Left lobe of liver (tissue), 2 donors: ENCODE data around the gene NOL6. TPM values are rescaled to one million over a fixed set of nuclear protein-coding genes. Genes with fewer than 3 reads are reported as not detected.
"Not testable (repeated sequence)": the region's sequence is repeated elsewhere in the genome, so short reads cannot be mapped to it uniquely, and the experiment has no call there.

Experiments used
- ATAC-seq: fragments of 200-7000 bp; cut with Tn5 transposase; one replicate; pipeline ENCODE4 v1.9.1; 2020; ENCODE audit warnings: mild to moderate bottlenecking, moderate library complexity
- DNase-seq: peaks from one replicate; pipeline ENCODE4 v3.0.0-alpha.2; 2020; ENCODE audit warnings: low spot score
- total RNA-seq: library from RNA; stranded (reverse); gene quantifications from one replicate; pipeline ENCODE4 v1.2.1, GENCODE V29; 2021
- donor health status: DM: no; HTN: no; CAD: no; lungs with moderate emphysema.
- donor health status: DM: no; HTN: yes; CAD: no.

The NOL6 gene
- total RNA-seq, 1 donor from 2014 or later, result 15.3 TPM

DNA sequence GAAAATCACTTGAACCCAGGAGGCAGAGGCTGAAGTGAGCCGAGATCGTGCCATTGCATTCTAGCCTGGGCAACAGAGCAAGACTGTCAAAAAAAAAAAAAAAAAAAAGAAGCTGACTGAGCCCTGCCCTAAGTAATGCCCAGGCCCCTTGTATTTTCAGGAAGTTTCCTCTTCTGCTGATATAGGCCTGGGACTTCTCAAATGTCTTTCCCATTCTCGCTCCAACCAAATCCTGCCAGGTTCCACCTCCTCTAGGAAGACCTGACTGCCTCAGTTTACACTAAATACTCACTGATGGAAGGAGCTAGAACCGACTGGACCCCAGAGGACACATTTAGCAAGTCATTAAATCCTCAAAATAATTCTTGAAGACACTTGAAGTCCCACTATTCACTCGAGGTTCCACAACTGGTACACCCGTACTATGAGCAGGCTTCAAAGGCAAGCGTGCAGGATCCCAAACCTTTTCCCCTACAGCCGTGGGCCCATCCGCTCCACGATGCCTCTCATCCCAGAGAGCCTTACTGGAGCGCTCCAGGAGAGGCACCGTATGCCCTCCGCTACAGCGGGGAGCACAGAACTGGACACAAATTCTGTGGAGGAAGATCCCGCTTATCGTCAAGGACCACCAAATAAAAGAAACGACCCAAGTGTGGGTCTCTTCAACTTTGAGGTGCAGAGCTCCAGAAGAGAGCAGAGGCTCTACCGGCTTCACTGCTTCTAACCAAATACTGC lies 676 bp downstream of the NOL6 start:
- no peak for ATAC-seq
- DNase-seq, result peak; percentile 39

DNA sequence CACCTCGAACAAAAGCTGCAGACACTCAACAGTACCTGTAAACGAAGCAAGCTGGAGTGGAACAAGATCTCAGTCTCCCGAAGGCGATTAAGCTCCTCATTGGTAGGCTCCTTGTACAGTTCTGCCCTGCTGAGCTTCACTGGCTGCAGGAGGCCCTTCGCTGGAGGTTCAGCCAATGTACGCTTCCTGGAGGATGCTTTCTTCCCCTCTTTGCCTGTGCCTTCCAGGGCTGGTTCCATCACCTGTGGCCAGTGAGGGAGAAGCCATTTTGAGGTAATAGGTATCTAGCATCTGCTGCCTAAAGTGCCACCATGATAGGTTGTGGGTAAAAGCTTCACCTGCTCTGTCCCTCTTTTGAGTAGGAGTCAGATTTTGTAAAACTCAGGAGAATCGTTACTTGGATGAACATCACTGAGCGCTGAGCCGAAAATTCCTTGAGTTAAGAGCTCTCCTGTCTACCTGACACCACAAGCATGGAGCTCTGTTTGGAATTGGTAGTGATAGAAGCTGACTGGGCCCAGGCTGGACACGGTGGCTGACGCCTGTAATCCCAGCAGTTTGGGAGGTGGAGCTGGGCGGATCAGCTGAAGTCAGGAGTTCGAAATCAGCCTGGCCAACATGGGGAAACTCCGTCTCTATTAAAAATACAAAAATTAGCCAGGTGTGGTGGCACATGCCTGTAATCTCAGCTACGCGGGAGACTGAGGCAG lies 1.4 kb downstream of the NOL6 start:
- ATAC-seq (no peak), DNase-seq (peak; percentile 30)

DNA sequence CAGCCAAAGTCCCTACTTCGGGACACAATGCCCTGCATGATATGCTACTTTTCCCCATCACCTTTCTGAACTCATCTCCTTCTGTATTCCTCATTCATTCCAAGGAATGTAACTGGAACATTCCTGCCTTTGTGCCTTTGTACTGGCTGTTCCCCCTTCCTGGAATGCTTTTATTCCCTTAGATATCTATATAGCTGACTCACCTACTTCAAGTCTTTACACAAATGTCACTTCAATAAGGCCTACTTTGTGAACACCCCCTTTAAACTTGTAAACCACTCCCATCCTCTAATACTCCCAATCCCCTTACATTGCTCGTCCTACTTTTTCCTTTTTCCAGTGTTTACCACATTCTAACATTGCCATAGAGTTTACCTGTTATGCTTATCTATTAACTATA lies 2.4 kb downstream of the NOL6 start:
- no peak for ATAC-seq
- no peak for DNase-seq

DNA sequence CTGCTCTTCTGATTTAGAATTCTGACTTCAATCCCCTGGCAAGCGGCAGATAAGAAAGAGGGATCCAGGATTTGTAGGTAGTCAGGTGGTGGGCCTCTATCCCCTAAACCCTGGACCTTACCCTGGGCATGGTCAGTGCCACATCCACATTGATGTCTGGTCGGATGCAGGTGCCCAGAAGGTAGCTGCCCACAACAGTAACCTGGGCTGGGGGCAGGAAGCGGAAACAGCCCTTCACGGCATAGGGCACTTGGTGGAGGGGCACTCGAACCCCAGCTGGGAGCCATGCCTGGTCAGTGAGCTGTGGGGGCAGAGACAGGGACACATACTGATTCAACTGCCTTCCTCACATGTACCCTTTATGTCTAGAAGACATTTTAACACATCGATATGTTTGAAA lies 3.8 kb downstream of the NOL6 start:
- ATAC-seq, result no peak
- DNase-seq, result no peak

DNA sequence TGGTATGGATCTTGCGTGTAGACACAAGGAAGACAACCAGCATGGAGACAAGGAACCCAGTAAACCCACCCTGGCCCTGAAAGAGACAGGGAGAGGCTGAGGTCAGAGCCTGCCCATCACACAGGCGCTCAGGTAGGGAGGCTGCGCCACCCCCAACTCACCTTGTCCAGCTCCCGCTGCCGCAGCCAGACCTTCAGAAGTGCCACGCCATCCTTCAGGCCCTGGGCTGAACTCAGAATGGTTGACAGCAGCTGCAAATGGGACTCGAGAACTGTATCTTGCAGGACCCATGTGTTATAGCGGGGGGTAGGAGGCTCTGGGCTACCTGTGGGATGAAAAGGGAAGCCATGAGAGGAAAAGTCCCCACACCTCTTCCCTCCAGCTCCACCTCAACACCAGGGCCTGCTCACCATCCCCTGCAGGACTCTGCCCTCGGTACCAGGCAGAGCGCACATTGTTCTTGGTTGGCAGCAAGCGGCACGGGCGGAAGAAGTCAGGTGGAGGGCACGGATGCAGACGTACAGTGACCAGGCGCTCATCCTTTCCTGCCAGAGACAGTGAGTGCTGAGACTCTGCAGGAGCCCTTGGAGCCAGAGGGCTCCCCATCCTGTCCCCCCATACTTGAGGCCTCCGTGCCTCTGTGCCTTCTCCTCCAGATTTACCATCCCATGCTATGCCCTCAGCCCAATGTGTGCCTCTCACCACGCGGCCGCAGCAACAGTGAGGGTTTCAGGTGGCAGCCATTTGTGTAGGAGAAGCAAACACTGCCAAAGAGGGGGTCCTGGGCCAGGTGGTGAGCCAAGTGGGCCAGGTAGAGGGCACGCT lies 4.7 kb downstream of the NOL6 start:
- ATAC-seq (no peak), DNase-seq (no peak)

DNA sequence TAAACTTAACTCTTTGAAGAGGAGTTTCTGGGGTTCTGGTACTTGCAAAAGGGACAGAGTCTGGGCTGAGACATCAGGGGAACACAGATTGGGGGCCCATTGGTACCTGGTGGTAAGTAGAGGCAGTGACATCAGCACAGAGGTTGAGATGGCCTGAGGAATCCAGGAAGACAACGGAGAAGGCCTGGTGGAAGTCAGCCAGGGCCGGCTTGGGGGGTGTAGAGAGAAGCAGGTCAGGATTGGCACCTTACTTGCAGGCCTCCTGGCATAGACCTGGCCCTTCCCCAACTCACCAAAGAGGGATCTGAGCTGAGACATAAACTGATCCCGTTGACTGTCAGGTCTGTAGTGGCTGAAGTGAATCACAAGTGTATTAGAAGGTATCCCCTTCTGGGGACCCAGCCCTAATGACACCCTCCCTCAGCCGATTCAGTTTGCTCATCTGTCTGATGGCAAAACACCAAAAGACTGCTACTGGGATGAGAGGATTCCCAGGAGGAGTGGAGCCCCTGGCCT lies 5.5 kb downstream of the NOL6 start:
- ATAC-seq (no peak), DNase-seq (no peak)

DNA sequence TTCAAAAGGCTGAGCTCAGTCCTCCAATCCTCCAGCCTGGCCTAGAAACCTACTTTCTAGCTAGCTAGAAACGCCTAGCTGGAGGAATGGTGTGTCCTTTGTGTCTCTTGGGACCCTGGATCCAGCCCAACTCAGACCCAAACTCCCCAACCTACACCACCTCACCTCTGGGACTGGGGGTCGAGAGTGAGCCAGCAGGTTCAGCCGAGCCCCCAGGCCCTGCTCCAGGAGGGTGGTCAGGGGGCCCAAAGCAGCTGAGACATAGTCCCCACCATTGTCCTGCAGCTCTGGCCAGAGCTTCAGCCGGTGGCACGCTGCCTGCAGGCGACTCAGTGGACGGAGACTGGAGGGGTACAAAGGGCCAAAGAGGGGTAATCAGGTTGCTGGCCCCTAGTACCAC lies 6.2 kb downstream of the NOL6 start:
- ATAC-seq (peak; percentile 16), DNase-seq (no peak)

DNA sequence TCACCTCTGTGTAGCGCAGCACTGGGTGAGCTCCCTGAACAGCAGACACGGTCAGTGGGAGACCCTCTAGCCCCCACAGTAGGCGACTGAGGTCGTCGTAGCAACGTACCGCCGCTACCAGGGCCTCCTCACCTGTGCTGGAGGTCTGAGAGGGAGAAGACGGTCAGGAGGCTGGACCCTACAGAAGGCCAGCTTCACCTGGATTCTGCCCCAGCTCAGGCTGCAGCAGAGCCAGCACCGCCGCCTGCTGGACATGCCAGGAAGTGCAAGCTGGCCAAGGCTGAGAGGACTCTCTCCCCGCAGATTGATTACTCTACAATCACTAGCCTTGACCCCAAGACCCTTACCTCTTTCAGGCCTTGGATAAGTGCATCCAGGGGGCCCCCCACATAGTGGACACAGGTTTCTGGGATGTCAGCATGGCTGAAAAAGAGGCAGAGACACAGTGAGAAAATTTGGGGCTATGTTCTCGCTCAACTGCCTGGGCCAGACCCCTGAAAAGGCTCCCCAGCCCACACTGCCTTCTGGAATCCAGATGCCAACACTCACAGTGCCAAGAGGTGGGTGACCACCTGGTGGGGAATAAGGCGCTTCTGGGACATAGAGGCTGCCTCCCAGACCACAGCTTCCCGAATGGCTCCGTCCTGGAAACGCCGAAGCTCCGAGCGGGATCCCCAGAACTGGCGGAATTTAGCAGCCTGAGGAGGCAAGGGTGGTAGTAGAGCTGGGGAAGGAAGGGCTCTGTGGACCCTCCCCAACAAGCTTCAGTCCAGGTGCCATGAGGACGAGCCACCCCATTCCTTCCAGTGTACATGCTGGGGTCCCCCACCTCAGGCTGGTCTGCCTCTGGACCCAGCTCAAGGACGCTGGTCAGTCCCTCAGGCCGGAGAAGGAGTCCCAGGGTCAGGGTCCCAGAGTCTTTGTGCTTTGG lies 6.9 kb downstream of the NOL6 start:
- DNase-seq (peak; percentile 73), ATAC-seq (peak; percentile 91)

DNA sequence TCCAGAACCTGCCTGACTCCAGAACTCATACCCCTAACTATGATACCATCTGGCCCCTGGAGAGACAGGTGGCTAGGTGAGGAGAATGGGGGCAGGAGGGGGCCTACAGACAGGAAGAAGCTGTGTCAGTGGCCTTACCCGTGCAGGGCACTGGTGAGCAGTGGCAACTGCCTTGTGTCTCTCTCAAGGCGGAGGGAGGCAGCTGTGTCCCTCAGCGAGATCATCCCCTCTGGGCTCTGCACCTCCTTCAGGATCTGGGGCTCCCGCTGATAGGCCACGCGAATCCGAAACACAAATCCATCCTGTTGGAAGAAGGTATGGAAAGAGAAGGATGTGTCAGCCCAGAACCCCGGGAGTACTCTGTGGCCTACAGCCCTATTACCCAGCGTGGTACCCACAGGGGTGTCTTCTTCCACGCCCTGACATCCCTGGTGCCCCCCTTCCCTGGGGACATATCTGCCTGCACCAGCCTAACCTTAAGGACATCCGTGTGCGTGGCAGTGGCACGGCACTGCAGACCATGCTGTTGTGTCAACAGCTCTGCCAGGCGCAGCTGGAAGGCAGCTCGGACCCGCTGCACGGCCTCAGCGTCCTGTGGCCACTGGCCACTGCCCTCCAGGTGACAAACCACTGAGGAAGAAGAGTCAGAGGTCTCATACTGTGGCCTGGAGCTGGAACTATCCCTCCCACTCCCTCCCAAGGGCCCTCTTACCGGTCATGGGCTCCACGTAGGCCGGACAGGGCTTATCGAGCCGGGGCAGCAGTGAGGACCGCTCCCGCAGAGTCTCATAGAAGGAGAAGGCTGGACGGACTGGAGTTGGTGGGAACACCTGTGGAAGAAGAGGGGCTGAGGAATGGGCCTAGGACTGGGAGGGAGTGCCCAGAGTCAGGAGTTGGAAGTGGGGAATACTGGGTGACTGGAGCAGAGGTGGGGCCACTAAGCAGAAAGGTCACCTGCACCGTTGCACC lies 7.8 kb downstream of the NOL6 start:
- DNase-seq (no peak), ATAC-seq (no peak)

DNA sequence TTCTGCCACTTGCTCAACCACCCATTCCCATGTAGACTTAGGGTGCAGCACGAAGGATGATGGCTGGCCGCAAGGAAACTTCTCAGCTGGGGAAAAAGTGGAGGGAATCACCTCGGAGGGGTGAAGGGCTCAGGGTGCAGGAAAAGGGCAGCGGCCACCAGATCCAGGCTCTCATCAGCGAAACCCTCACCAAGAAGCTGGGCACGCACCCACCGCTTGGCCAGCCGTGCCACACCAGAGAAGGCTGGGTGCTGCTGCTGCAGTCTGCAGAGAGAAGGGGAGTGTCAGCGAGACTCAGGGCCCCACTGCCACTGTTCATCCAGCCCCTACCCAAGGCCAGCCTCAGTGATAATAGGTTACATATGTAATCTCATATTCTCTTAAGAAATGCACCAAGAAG lies 8.6 kb downstream of the NOL6 start:
- no peak for DNase-seq
- no peak for ATAC-seq

DNA sequence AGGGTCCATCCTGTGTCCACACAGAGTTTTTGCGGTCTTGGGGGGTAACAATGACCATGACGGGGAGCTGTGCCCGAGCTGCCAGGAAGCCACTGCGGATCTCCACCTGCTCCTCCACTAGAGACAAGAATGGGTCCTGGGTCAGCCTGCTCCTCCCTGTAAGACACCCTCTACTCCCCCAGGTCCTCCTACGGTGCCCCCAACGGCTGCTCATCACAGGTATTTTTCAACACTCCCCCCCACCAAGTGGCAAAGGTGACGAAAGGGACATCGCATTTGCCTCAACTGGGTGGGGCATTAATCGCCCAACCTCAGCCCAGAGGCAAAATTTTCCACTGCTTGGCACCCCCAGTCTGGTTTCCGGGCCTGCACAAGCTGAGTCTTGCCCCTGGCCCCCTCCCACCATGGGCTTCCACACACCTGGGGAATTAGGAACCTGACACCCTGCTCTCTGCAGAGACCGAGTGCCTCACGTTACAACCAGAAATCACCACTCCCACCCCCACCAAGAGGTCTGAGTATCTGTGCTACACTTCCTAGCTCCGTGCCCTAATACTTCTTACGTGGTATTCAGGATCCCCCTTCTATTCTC lies 9.6 kb downstream of the NOL6 start:
- DNase-seq (no peak), ATAC-seq (no peak)

DNA sequence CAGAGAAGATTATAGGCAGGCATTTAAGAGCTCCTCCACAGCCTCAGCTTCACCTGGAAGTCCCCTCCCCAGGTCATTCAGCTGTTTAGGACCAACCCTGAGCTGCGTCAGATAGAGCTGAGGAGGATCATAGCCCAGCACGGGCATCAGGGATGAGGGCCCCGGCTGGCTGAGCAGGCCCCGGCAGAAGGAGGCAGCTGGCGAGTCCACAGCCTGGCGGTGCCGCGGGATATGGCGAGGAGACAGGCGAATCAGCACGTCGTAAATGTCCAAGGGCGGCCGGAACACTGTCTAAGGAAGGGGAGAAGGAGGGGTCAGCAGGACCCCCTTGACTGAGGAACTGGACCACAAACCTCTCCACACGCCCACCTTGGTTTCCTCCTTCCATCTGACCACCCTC lies 10.6 kb downstream of the NOL6 start:
- ATAC-seq, result no peak
- DNase-seq, result no peak

DNA sequence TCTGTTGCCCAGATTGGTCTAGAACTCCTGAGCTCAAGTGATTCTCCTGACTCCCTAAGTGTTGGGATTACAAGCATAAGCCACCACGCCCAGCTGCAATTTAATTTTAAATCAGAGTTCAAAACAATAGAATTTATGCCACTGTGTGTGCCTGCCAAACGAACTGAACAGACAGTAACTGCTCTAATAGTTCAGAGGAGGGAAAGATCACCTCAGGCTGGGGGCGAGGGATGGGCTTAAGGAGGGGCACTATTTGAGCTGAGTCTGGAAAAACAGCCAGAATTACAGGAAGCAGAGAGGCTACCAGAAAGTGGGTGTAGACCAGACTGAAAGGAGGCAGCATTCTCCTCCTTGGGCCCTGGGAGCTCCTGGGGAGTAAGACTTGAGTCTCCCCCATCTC lies 12.2 kb downstream of the NOL6 start:
- ATAC-seq, result no peak
- DNase-seq, result no peak

DNA sequence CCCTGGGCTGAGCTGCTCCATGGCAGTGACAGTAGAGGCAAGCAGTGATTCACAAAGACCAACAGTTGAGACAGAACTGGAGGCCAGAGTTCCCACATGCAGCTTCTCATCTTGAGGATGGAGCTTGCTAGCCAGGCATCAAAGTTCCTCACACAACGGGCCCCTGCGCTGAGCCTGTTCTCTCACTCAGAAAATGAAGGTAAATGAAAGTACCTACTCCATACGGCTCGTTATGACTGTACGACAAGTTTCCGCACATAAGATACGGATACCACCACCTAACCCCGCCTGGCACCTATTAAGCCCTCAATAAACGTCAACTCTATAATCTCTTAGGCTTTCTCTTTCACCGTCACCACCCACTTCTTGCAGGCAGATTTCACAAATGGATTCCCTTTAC lies 12.9 kb downstream of the NOL6 start:
- ATAC-seq (no peak), DNase-seq (no peak)

DNA sequence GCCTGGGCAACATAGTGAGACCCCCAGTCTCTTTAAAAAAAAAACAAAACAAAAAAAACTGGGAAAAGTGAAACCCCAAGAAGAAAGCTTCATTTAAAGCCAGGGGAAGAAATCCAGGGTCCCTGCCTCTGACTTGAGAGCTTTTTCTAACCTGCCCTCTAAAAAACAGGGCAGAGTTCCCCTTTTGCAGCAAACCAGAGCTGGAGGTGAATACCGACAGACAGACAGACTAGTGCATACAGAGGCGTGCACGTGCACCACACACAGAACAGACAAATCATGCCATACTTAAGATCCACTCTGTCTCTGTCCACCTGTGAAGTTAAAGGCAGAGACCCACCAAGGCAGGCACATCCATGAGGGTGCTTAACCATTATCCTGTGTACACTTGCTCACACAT lies 14.6 kb downstream of the NOL6 start:
- ATAC-seq, result no peak
- no peak for DNase-seq

DNA sequence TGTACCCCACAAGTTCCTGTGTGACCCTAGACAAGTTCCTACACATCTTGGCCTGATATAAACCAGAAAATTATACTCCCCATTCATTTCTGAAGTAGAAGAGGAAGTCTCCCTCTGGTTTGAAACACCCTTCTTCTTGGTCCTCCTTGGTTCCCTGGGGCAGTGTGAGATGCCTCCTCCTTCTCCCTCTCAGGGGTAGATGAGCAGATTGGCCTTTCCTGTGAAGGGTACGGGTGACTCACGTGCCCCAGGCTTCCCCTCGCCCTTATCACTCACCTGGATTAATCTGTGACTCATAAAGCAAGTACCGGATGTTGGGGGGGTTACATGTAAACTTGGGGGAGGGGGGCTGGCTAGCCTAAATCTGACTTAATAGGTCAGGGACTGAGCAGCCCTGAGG lies 15.3 kb downstream of the NOL6 start:
- DNase-seq, result no peak
- no peak for ATAC-seq

DNA sequence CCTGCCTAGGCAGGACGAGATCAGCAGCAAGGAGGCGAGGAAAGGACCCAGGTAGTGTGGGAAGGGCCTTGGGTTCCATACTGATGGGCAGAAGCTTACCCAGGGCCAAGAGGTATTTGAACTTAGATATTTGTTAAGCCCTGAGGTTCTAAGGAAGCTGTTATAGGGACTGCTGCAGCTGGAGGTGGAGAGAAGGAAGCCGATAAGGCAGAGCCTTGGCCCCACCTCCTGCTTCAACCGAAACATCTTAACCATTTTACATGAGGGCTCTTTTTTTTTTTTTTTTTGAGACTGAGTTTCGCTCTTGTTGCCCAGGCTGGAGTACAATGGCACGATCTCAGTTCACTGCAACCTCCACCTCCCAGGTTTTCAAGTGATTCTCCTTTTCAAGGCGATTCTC lies 17.8 kb downstream of the NOL6 start:
- ATAC-seq, result no peak
- no peak for DNase-seq

DNA sequence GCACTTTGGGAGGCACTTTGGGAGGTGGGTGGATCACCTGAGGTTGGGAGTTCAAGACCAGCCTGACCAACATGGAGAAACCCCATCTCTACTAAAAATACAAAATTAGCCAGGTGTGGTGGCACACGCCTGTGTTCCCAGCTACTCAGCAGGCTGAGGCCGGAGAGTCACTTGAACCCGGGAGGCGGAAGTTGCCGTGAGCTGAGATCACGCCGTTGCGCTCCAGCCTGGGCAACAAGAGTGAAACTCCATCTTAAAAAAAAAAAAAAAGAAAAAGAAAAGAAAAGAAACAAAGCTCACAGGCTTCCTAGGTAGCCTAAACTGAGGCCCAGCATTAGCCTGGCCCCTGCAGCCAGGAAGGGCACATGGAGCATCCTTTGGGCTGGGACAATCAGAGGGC lies 18.3 kb downstream of the NOL6 start:
- ATAC-seq, DNase-seq: not testable (repeated sequence)

DNA sequence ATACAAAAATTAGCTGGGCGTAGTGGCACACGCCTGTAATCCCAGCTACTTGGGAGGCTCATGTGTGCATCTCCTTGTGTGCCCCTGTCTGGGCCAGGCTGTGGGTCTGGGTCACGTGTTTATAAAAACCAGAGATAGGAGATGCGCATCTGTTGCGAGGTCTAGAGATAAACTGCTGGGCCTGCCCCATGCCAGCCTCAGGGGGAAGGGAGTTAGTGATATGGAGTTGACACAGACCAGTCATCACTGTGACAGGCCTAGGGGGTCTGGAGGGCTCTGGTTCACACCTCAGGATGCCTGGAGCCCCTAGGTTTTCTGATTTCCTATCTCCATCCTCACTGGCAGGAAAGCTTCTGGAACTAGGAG lies 19.1 kb downstream of the NOL6 start:
- DNase-seq, ATAC-seq: not testable (repeated sequence)
